ENCODE data around the gene EWSR1.
"Not testable (repeated sequence)": the region's sequence is repeated elsewhere in the genome, so short reads cannot be mapped to it uniquely, and the experiment has no call there.

Gene EWSR1

GRCh38 chr22:29247891-29248290, 20.2 kb upstream of the EWSR1 start:
- DNase-seq (ENCODE audit: low read depth), result not testable (repeated sequence)

GRCh38 chr22:29251265-29251664, 16.8 kb upstream of the EWSR1 start:
- DNase-seq (ENCODE audit: low read depth), result no peak

GRCh38 chr22:29251981-29252911, 15.8 kb upstream of the EWSR1 start:
- no peak for DNase-seq (ENCODE audit: low read depth)

GRCh38 chr22:29253561-29254285, 14.3 kb upstream of the EWSR1 start:
- no peak for DNase-seq (ENCODE audit: low read depth)

- no peak for DNase-seq (ENCODE audit: low read depth)
Measured at GRCh38 chr22:29254286-29254660, 13.8 kb upstream of the EWSR1 start.

GRCh38 chr22:29255064-29255621, 12.9 kb upstream of the EWSR1 start:
- no peak for DNase-seq (ENCODE audit: low read depth)

GRCh38 chr22:29256606-29257325, 11.3 kb upstream of the EWSR1 start:
- DNase-seq (ENCODE audit: low read depth), result no peak

GRCh38 chr22:29257751-29258181, 10.3 kb upstream of the EWSR1 start:
- no peak for DNase-seq (ENCODE audit: low read depth)

- no peak for DNase-seq (ENCODE audit: low read depth)
Measured at GRCh38 chr22:29258407-29259252, 9.4 kb upstream of the EWSR1 start.

GRCh38 chr22:29259253-29259899, 8.7 kb upstream of the EWSR1 start:
- DNase-seq (ENCODE audit: low read depth), result no peak

GRCh38 chr22:29260031-29260560, 8.0 kb upstream of the EWSR1 start:
- DNase-seq (ENCODE audit: low read depth), result no peak

- DNase-seq (ENCODE audit: low read depth), result no peak
Measured at GRCh38 chr22:29260601-29261315, 7.3 kb upstream of the EWSR1 start.

- DNase-seq (ENCODE audit: low read depth), result no peak
Measured at GRCh38 chr22:29263791-29264276, 4.2 kb upstream of the EWSR1 start.

- DNase-seq (ENCODE audit: low read depth), result no peak
Measured at GRCh38 chr22:29265305-29265704, 2.8 kb upstream of the EWSR1 start.

GRCh38 chr22:29265929-29266328, 2.1 kb upstream of the EWSR1 start:
- DNase-seq (ENCODE audit: low read depth), result no peak

GRCh38 chr22:29266564-29267461, 1.3 kb upstream of the EWSR1 start:
- DNase-seq (ENCODE audit: low read depth), result no peak

GRCh38 chr22:29267462-29267857, 608 bp upstream of the EWSR1 start:
- DNase-seq (ENCODE audit: low read depth), result no peak

- DNase-seq (ENCODE audit: low read depth), result no peak
Measured at GRCh38 chr22:29268511-29269229, 602 bp downstream of the EWSR1 start.

Measured in activated T-helper 9 cell treated with anti-CD3 and anti-CD28 coated beads, Interleukin-2, amount 50 U/mL, for 16 hours (primary cell).